Breast epithelium (tissue), 3 donors: ENCODE results near the gene CDC20. TPM values are rescaled to one million over a fixed set of nuclear protein-coding genes. Genes with fewer than 3 reads are reported as not detected.

Experiments used
- total RNA-seq, 3 donors: library from RNA; depleted of rRNA; stranded (reverse); fragments of >200 nt; gene quantifications; one replicate each; pipeline ENCODE4 v1.1.0, GENCODE V29; 2016

Gene CDC20
- total RNA-seq, 3 donors from 2014 or later: 1.3 to 5.8 (median 1.3) TPM

Other genes with a start within 250 kb of the CDC20 start
- gene EBNA1BP2, start 186.7 kb upstream of the CDC20 start, total RNA-seq: 10 to 100 TPM; 34.9 to 61.6 (median 46.4) TPM
- under 1 TPM; 0.16 to 0.88 (median 0.66) TPM for gene CFAP57, start 186.7 kb upstream of the CDC20 start, total RNA-seq
- 10 to 100 TPM in 2 of 3 donors, not detected in 1; 19.3 to 30.1 TPM for gene TMEM125, start 89.0 kb upstream of the CDC20 start, total RNA-seq
- gene C1orf210, start 73.4 kb upstream of the CDC20 start, total RNA-seq: 10 to 100 TPM in 1 of 3 donors, 1 to 10 TPM in 1, not detected in 1; 7.2 to 31.3 TPM
- gene TIE1, start 58.0 kb upstream of the CDC20 start, total RNA-seq: 10 to 100 TPM in 2 of 3 donors, 1 to 10 TPM in 1; 9.4 to 39.0 (median 24.2) TPM
- gene MPL, start 21.2 kb upstream of the CDC20 start, total RNA-seq: not detected
- 10 to 100 TPM; 45.9 to 60.6 (median 55.5) TPM for gene ELOVL1, start 9.0 kb downstream of the CDC20 start, total RNA-seq
- gene MED8, start 30.8 kb downstream of the CDC20 start, total RNA-seq: 10 to 100 TPM; 38.3 to 42.9 (median 38.8) TPM
- gene SZT2, start 30.9 kb downstream of the CDC20 start, total RNA-seq: 10 to 100 TPM; 29.1 to 49.2 (median 44.3) TPM
- gene HYI, start 95.0 kb downstream of the CDC20 start, total RNA-seq: 10 to 100 TPM; 66.6 to 79.3 (median 70.1) TPM
- gene PTPRF, start 171.9 kb downstream of the CDC20 start, total RNA-seq: 100 to 1,000 TPM; 109 to 149 (median 116) TPM